Astrocyte of the spinal cord (primary cell): ENCODE measurements around the gene SLC35F1.
"Not testable (repeated sequence)": the region's sequence is repeated elsewhere in the genome, so short reads cannot be mapped to it uniquely, and the experiment has no call there.

Experiments used
- DNase-seq: peaks from one replicate; pipeline ENCODE4 v3.0.0; 2011; ENCODE audit warnings: low read depth, low spot score
- H3K4me3 ChIP-seq: 2 replicates; pipeline ENCODE4 v1.5.1; 2011; ENCODE audit warnings: low read depth, mild to moderate bottlenecking, low read length, moderate library complexity
- in situ Hi-C: cut with HindIII; loops from 2 replicates; pipeline ENCODE4 v1.10.0; 2017; ENCODE audit warnings: low sequenced_read_pairs
- TF ChIP-seq, protein P1 (sequence below): IDR thresholded peaks from 2 replicates; pipeline ENCODE4 v1.5.1; 2012; ENCODE audit warnings: low read depth, mild to moderate bottlenecking, low read length, inconsistent platforms

SLC35F1 gene

DNA sequence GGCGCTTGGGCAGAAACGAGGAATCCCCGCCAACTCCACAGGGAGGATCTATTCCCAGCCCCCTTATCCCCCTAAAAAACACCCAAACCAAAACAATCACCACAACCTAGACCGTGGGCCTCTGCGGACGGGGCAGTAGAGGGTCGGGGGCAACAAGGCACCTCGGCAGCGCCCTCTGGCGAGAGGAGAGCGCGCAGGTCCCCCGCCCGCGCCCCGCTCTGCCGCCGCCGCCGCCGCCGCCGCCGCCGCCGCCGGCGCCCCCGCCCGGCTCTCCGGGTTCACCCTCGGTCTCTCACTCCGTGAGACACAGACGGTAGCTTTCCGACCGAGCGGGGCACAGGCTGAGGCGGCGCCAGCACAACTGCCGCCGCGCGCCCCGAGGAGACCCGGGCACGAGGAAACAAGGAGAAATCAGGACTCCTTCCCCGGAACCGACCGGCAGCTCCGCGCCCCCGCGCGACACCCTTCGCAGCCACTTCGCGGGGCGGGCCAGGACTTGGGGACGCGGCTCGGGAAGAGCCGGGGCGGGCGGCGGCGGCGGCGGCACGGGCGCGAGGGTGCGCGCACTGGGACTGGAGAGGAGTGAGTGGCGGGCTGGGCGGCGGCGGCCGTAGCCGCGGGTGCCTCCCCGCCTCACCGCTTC lies at the start of gene SLC35F1:
Gene SLC35F1 (plus strand): TSS at position 307 of the 643 bp plus-strand sequence.
- in situ Hi-C loops: no loop called here
- peak within 1 kb of the TSS; percentile 44 for H3K4me3 ChIP-seq

DNA sequence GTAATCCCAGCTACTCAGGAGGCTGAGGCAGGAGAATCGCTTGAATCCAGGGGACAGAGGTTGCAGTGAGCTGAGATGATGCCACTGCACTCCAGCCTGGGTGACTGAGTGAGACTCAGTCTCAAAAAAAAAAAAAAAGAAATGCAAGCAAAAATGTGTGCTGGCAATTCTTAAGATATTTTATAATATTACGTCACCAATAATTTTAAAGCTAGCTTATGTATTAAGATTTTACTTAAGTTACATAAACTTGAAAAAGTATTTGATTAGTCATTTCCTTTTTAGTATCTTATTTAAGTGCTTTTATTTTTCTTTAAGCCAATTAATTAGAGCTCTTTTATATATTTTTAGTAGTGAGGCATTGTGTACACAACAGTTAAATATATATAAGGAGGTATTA lies 48.5 kb upstream of the SLC35F1 start:
- in situ Hi-C loops, H3K4me3 ChIP-seq: not testable (repeated sequence)

More for the DNA sequence above, at the start of gene SLC35F1:
- TF ChIP-seq, protein P1, sequence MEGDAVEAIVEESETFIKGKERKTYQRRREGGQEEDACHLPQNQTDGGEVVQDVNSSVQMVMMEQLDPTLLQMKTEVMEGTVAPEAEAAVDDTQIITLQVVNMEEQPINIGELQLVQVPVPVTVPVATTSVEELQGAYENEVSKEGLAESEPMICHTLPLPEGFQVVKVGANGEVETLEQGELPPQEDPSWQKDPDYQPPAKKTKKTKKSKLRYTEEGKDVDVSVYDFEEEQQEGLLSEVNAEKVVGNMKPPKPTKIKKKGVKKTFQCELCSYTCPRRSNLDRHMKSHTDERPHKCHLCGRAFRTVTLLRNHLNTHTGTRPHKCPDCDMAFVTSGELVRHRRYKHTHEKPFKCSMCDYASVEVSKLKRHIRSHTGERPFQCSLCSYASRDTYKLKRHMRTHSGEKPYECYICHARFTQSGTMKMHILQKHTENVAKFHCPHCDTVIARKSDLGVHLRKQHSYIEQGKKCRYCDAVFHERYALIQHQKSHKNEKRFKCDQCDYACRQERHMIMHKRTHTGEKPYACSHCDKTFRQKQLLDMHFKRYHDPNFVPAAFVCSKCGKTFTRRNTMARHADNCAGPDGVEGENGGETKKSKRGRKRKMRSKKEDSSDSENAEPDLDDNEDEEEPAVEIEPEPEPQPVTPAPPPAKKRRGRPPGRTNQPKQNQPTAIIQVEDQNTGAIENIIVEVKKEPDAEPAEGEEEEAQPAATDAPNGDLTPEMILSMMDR: peak; percentile 55
- no peak for DNase-seq

DNA sequence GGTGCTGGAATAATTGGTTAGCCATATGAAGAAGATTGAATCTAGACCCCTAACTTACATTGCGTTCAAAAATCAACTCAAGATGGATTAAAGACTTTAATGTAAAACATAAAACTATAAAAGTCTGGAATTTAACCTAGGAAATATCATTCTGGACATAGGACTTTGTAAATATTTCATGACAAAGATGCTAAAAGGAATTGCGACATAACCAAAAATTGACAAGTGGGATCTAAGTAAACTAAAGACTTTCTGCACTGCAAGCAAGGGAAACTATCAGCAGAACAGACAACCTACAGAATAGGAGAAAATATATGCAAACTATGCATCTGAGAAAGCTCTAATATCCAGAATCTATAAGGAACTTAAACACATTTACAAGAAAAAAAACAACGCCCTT lies 45.5 kb upstream of the SLC35F1 start:
- TF ChIP-seq, protein P1: no peak
- DNase-seq: no peak
- in situ Hi-C loops: no loop called here
- no peak overlapping the region for H3K4me3 ChIP-seq

More for the DNA sequence above, 48.5 kb upstream of the SLC35F1 start:
- not testable (repeated sequence) for DNase-seq

DNA sequence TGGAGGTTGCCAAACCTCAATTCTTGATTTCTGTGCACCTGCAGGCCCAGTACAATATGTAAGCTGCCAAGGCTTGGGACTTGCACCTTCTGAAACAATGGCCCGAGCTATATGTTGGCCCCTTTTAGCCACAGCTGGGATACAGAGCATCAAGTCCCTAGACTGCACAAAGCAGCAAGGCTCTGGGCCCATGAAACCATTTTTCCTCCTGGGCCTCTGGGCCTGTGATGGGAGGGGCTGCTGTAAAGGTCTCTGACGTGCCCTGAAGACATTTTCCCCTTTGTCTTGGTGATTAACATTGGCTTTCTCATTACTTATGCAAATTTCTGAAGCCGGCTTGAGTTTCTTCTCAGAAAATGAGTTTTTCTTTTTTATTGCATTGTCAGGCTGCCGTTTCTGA lies 40.5 kb upstream of the SLC35F1 start:
- H3K4me3 ChIP-seq: no peak overlapping the region
- DNase-seq: no peak
- in situ Hi-C loops: no loop called here
- TF ChIP-seq, protein P1: no peak

DNA sequence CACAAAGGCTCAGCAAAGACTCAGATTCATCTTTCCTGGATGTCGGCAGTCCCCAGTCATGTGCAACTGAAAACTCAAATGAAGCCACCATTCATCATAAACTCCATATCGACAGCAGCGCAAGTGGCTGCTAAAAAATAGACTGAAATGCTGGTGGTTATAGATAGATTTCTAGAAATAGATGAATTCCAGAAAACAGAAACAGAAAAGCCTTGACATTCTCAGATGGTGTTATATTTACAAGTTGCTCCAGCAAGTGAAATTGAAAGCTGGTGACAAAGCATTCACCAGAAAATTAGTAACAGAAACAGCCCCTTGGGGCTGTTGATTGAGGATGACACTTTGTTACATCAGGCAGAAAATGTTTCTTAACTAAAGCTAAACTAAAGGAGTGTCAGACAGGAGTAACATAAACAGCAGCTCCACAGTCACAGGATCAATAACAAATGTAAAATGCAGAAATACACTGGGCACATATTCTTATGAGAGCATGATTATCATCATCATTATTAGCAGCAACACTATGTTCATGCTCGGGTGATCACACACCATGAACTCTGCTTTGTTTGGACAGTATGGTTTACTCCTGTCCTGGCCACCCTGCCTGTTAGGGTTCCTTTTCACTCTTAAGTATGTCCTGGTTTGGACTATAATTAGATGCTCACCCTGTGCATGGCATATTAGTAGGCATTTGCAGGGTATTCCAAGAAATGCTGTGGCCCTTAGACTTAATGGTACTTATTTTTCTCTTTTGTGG lies 36.4 kb upstream of the SLC35F1 start:
- no peak overlapping the region for H3K4me3 ChIP-seq
- TF ChIP-seq, protein P1: no peak
- DNase-seq: no peak
- in situ Hi-C loops: no loop called here

DNA sequence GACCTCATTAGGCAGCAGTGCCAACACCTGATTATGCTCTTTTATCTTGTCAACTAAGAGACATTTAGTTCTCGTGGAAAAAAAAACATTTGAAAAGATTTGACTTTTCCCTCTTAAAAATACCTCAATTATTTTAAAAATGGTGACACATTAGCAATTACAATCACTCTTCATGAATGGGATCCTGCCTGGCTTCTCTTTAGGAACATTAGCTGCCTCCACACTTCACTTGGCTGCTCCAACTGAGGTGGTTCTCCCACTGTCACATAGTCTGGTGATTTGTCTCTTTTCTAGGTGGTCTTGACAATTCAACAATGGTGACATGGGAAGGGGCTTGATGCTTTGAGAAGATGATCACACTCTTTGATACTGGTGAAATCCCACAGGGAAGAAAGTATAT lies 26.2 kb upstream of the SLC35F1 start:
- H3K4me3 ChIP-seq: no peak overlapping the region
- TF ChIP-seq, protein P1: no peak
- in situ Hi-C loops: no loop called here
- no peak for DNase-seq

DNA sequence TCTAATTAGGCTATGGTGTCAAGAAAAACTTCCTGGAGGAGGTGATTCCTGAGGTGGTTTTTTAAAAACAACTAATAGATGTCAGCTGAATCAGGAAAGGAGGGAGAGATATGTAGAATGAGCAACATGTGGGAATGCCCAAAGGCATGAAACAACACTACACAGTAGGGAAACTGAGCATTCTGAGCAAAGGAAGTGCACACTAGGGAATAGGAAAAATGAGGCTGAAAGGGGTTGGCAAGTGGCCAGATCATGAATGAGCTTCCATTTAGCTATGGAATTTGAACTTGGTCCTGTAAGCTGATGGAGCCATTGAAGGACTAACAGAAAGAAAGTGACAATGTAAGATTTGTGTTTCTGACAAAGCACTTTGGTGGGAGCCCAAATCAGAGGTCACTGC lies 16.9 kb upstream of the SLC35F1 start:
- DNase-seq: no peak
- in situ Hi-C loops: no loop called here
- no peak overlapping the region for H3K4me3 ChIP-seq
- TF ChIP-seq, protein P1: no peak
